NCI-H460 (cell line): ENCODE measurements around the gene LMNTD1. TPM values are rescaled to one million over a fixed set of nuclear protein-coding genes. Genes with fewer than 3 reads are reported as not detected.
"Not testable (repeated sequence)": the region's sequence is repeated elsewhere in the genome, so short reads cannot be mapped to it uniquely, and the experiment has no call there.

Experiments
- DNase-seq: peaks from one replicate; pipeline ENCODE4 v3.0.0-alpha.2; 2016; ENCODE audit warnings: low read depth; ENCODE audit errors: extremely low read depth
- total RNA-seq: library from RNA; depleted of rRNA; stranded (reverse); fragments of >200 nt; shearing (Covaris generic); gene quantifications from 2 replicates; pipeline ENCODE4 v1.2.3, GENCODE V29; 2014

LMNTD1 gene
- total RNA-seq, 1 experiment from 2014 or later = 0.15 TPM

GRCh38 chr12:25495331-25496097, 57.6 kb downstream of the LMNTD1 start:
- DNase-seq = peak; percentile 17

- no peak for DNase-seq
Measured at GRCh38 chr12:25494926-25495325, 58.2 kb downstream of the LMNTD1 start.

- DNase-seq = no peak
Measured at GRCh38 chr12:25493682-25494081, 59.4 kb downstream of the LMNTD1 start.

GRCh38 chr12:25491396-25492325, 61.4 kb downstream of the LMNTD1 start:
- no peak for DNase-seq

DNA sequence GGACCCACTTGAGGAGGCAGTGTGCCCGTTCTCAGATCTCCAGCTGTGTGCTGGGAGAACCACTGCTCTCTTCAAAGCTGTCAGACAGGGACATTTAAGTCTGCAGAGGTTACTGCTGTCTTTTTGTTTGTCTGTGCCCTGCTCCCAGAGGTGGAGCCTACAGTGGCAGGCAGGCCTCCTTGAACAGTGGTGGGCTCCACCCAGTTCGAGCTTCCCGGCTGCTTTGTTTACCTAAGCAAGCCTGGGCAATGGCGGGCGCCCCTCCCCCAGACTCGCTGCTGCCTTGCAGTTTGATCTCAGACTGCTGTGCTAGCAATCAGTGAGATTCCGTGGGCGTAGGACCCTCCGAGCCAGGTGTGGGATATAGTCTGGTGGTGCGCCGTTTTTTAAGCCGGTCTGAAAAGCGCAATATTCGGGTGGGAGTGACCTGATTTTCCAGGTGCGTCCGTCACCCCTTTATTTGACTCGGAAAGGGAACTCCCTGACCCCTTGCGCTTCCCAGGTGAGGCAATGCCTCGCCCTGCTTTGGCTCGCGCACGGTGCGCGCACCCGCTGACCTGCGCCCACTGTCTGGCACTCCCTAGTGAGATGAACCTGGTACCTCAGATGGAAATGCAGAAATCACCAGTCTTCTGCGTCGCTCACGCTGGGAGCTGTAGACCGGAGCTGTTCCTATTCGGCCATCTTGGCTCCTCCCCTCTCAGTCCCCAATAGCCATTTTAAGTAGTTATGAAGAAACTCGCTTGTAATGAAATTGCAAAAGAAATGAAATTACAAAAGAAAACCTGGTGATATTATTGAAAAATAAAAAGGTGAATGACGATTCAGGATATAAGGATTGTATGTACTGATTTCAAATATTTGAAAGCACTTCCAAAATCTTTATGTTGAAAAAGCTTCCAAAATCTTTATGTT, 63.9 kb downstream of the LMNTD1 start:
- DNase-seq = not testable (repeated sequence)

- no peak for DNase-seq
Measured at GRCh38 chr12:25482625-25483024, 70.5 kb downstream of the LMNTD1 start.

GRCh38 chr12:25480145-25480544, 72.9 kb downstream of the LMNTD1 start:
- DNase-seq = no peak

- no peak for DNase-seq
Measured at GRCh38 chr12:25477217-25477616, 75.9 kb downstream of the LMNTD1 start.

DNA sequence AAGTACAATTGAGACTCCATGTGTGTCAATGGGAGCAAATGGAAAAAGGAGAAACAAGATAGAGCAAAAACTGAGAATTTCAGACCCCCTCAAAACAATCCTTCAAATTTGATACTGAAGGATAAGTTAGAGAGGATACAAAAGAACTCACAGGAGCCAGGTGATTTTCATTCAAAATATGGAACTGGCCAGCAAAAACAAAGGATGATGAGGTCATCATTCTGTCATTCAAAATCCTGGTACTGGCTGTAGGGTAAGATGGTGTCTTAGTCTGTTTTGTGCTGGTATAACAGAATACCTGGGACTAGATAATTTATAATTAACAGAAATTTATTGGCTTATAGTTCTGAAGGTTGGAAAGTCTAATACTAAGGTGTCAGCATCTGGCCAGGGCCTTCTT, 80.6 kb downstream of the LMNTD1 start:
- DNase-seq = no peak

GRCh38 chr12:25469861-25470260, 83.2 kb downstream of the LMNTD1 start:
- DNase-seq = no peak

- DNase-seq = no peak
Measured at GRCh38 chr12:25469368-25469767, 83.7 kb downstream of the LMNTD1 start.

DNA sequence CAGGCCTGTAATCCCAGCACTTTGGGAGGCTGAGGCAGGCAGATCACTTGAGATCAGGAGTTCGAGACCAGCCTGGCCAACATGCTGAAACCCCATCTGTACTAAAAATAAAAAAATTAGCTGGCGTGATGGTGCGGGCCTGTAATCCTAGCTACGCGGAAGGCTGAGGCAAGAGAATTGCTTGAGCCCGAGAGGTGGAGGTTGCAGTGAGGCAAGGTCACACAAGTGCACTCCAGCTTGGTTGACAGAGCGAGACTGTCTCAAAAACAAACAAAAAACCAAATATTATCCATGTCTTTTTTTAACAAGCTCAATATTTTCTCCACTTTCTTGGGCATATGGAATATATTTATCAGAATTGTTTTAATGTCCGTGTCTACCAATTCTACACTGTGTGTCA, 89.6 kb downstream of the LMNTD1 start:
- no peak for DNase-seq

- DNase-seq = no peak
Measured at GRCh38 chr12:25463005-25463404, 90.1 kb downstream of the LMNTD1 start.

- DNase-seq = no peak
Measured at GRCh38 chr12:25459541-25459951, 93.5 kb downstream of the LMNTD1 start.

DNA sequence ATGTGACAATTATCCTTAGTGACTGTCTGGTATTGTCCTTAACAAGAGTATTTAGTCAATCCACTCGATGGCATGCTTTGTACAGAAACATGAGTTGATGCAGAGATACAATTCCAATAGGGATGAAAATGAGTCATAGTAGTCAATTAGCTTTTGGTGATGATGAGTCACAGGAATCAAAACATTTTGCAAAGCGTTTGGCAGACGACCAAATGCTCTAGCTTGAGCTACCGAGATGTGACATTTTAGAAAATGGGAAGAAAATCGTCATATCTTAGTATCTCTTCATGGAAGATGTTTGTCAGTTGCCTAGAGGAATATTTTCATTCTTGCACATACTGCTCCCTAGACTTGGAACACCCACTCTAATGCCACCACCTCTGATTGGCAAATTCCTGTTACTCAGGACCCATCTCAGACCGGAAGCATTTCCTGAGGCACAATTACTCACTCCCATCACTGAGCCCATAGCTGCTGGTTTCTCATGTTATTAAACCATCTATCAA, 95.0 kb downstream of the LMNTD1 start:
- DNase-seq = peak; percentile 90

DNA sequence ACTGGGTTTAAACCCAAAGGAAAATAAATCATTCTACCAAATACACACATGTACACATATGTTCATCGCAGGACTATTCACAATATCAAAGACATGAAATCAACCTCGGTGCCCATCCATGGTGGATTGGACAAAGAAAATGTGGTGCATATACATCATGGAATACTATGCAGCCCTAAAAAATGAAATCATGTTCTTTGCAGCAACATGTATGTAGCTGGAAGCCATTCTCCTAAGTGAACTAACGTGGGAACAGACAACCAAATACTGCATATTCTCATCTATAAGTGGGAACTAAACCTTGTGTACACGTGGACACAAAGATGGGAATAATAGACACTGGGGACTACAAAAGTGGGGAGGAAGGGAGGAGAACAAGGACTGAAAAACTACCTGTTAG, 96.6 kb downstream of the LMNTD1 start:
- no peak for DNase-seq

DNA sequence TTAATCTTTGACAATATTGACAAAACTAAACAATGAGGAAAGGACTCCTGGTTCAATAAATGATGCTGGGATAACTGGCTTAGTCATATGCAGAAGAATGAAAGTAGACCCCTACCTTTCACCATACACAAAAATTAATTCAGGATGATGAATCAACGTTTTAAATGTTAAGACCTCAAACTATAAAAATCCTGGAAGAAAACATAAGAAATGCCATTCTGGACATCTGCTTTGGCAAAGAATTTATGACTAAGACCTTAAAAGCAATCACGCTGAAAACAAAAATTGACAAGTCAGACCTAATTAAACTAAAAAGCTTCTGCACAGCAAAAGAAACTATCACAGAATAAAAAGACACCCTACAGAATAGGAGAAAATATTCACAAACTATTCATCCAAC, 97.4 kb downstream of the LMNTD1 start:
- DNase-seq = no peak

- DNase-seq = no peak
Measured at GRCh38 chr12:25449007-25449406, 104.1 kb downstream of the LMNTD1 start.

- no peak for DNase-seq
Measured at GRCh38 chr12:25447046-25447445, 106.0 kb downstream of the LMNTD1 start.

- no peak for DNase-seq
Measured at GRCh38 chr12:25438638-25439037, 114.4 kb downstream of the LMNTD1 start.
